ENCODE measurements around the gene KLB.
"Not testable (repeated sequence)": the region's sequence is repeated elsewhere in the genome, so short reads cannot be mapped to it uniquely, and the experiment has no call there.

Gene KLB

GRCh38 chr4:39406763-39407583, at the start of gene KLB:
Gene KLB (plus strand): TSS chr4:39406930. CDS start chr4:39406950, 20 bp downstream.
- FAIRE-seq, result no peak
- no peak for DNase-seq (ENCODE audit: extremely low spot score, insufficient read length, low read depth)

GRCh38 chr4:39357002-39357401, 49.7 kb upstream of the KLB start:
- peak; percentile 23 for DNase-seq (ENCODE audit: extremely low spot score, insufficient read length, low read depth)

GRCh38 chr4:39360611-39361010, 46.1 kb upstream of the KLB start:
- not testable (repeated sequence) for DNase-seq (ENCODE audit: extremely low spot score, insufficient read length, low read depth)
- peak; percentile 65 for FAIRE-seq

More at GRCh38 chr4:39357002-39357401, 49.7 kb upstream of the KLB start:
- peak; percentile 87 for FAIRE-seq

- FAIRE-seq (no peak), DNase-seq (ENCODE audit: extremely low spot score, insufficient read length, low read depth) (no peak)
Measured at GRCh38 chr4:39362827-39363226, 43.9 kb upstream of the KLB start.

GRCh38 chr4:39363773-39364393, 42.8 kb upstream of the KLB start:
- DNase-seq (ENCODE audit: extremely low spot score, insufficient read length, low read depth), result no peak
- no peak for FAIRE-seq

- peak; percentile 66 for FAIRE-seq
- DNase-seq (ENCODE audit: extremely low spot score, insufficient read length, low read depth), result no peak
Measured at GRCh38 chr4:39365360-39365759, 41.4 kb upstream of the KLB start.

GRCh38 chr4:39365830-39366771, 40.6 kb upstream of the KLB start, which contains the start of gene RFC1:
Gene RFC1 (minus strand): TSS chr4:39366362. CDS start chr4:39366241, 121 bp downstream.
- FAIRE-seq, result peak; percentile 94
- peak; percentile 86 for DNase-seq (ENCODE audit: extremely low spot score, insufficient read length, low read depth)

GRCh38 chr4:39367166-39367565, 39.6 kb upstream of the KLB start:
- FAIRE-seq (no peak), DNase-seq (ENCODE audit: extremely low spot score, insufficient read length, low read depth) (no peak)

- FAIRE-seq (no peak), DNase-seq (ENCODE audit: extremely low spot score, insufficient read length, low read depth) (no peak)
Measured at GRCh38 chr4:39369301-39369700, 37.4 kb upstream of the KLB start.

- not testable (repeated sequence) for DNase-seq (ENCODE audit: extremely low spot score, insufficient read length, low read depth); FAIRE-seq
Measured at GRCh38 chr4:39371209-39371608, 35.5 kb upstream of the KLB start.

GRCh38 chr4:39375478-39375877, 31.3 kb upstream of the KLB start:
- FAIRE-seq (no peak), DNase-seq (ENCODE audit: extremely low spot score, insufficient read length, low read depth) (no peak)

- DNase-seq (ENCODE audit: extremely low spot score, insufficient read length, low read depth) (no peak), FAIRE-seq (no peak)
Measured at GRCh38 chr4:39383690-39384089, 23.0 kb upstream of the KLB start.

GRCh38 chr4:39384563-39384962, 22.2 kb upstream of the KLB start:
- FAIRE-seq, result no peak
- no peak for DNase-seq (ENCODE audit: extremely low spot score, insufficient read length, low read depth)

- FAIRE-seq (no peak), DNase-seq (ENCODE audit: extremely low spot score, insufficient read length, low read depth) (no peak)
Measured at GRCh38 chr4:39390603-39391002, 16.1 kb upstream of the KLB start.

GRCh38 chr4:39394706-39395105, 12.0 kb upstream of the KLB start:
- DNase-seq (ENCODE audit: extremely low spot score, insufficient read length, low read depth) (no peak), FAIRE-seq (no peak)

GRCh38 chr4:39401640-39402039, 5.1 kb upstream of the KLB start:
- not testable (repeated sequence) for DNase-seq (ENCODE audit: extremely low spot score, insufficient read length, low read depth); FAIRE-seq

- DNase-seq (ENCODE audit: extremely low spot score, insufficient read length, low read depth) (no peak), FAIRE-seq (no peak)
Measured at GRCh38 chr4:39407584-39407885, 805 bp downstream of the KLB start.

GRCh38 chr4:39410415-39410814, 3.7 kb downstream of the KLB start:
- DNase-seq (ENCODE audit: extremely low spot score, insufficient read length, low read depth), result no peak
- FAIRE-seq, result no peak

- DNase-seq (ENCODE audit: extremely low spot score, insufficient read length, low read depth); FAIRE-seq: not testable (repeated sequence)
Measured at GRCh38 chr4:39411561-39411960, 4.8 kb downstream of the KLB start.

GRCh38 chr4:39415678-39416283, 9.1 kb downstream of the KLB start:
- FAIRE-seq (no peak), DNase-seq (ENCODE audit: extremely low spot score, insufficient read length, low read depth) (no peak)

Measured in GM18507 (cell line).